Fibroblast of villous mesenchyme (primary cell): ENCODE data around the gene ZBTB17. TPM values are rescaled to one million over a fixed set of nuclear protein-coding genes. Genes with fewer than 3 reads are reported as not detected.

Experiments used
- DNase-seq: peaks from one replicate; pipeline ENCODE4 v3.0.0-alpha.2; 2010; ENCODE audit warnings: low read depth
- H3K4me3 ChIP-seq: 2 replicates; pipeline ENCODE4 v1.5.1; 2011; ENCODE audit warnings: low read depth, mild to moderate bottlenecking, low read length
- CTCF ChIP-seq: IDR thresholded peaks from 2 replicates; pipeline ENCODE4 v1.5.1; 2012; ENCODE audit warnings: low read depth, mild to moderate bottlenecking, low read length; ENCODE audit not compliant: insufficient read depth
- total RNA-seq: library from RNA; depleted of rRNA; stranded (reverse); fragments of >200 nt; gene quantifications from 2 replicates; pipeline ENCODE4 v1.2.3, GENCODE V29; 2012

ZBTB17 gene
- total RNA-seq, 1 donor = 31.5 TPM

GRCh38 chr1:16018749-16019643 is 43.1 kb upstream of the ZBTB17 start:
- no peak overlapping the region for H3K4me3 ChIP-seq
- no peak for DNase-seq
- no peak for TF ChIP-seq CTCF

- no peak for TF ChIP-seq CTCF
- peak; percentile 16 for DNase-seq
- H3K4me3 ChIP-seq = no peak overlapping the region
These were observed 42.4 kb upstream of the ZBTB17 start for GRCh38 chr1:16018308-16018707.

GRCh38 chr1:16017461-16018303 is 41.8 kb upstream of the ZBTB17 start, which contains the start of gene HSPB7:
HSPB7 (minus strand) TSS chr1:16018043; CDS start chr1:16017963, 80 bp downstream.
- DNase-seq = peak; percentile 84
- no peak within 1 kb of the TSS for H3K4me3 ChIP-seq
- TF ChIP-seq CTCF = no peak

GRCh38 chr1:16017076-16017460 is 41.2 kb upstream of the ZBTB17 start:
- TF ChIP-seq CTCF = no peak
- no peak for DNase-seq
- no peak overlapping the region for H3K4me3 ChIP-seq

GRCh38 chr1:16015960-16016901 is 40.3 kb upstream of the ZBTB17 start:
- no peak overlapping the region for H3K4me3 ChIP-seq
- no peak for DNase-seq
- no peak for TF ChIP-seq CTCF

GRCh38 chr1:16015491-16015890 is 39.6 kb upstream of the ZBTB17 start:
- TF ChIP-seq CTCF = no peak
- H3K4me3 ChIP-seq = no peak overlapping the region
- no peak for DNase-seq
